Smooth muscle cell (in vitro differentiated cells): ENCODE results near the gene PHYHIPL. TPM values are rescaled to one million over a fixed set of nuclear protein-coding genes. Genes with fewer than 3 reads are reported as not detected.

ENCODE experiments used
- DNase-seq: peaks from one replicate; lab custom pipeline; 2025; ENCODE audit not compliant: unreplicated experiment; lab: John Stamatoyannopoulos, UW
- H2AFZ ChIP-seq: fragments of 200-600 bp; sonication (generic); 2 replicates; pipeline ENCODE4 v1.6.0; 2016; ENCODE audit warnings: antibody characterized with exemption, low read depth, mild to moderate bottlenecking
- H3F3A ChIP-seq: fragments of 200-600 bp; sonication (generic); 2 replicates; pipeline ENCODE4 v1.6.0; 2017; ENCODE audit warnings: antibody characterized with exemption, low read depth
- H3K27ac ChIP-seq: fragments of 200-600 bp; sonication (generic); 2 replicates; pipeline ENCODE4 v1.5.1; 2016; ENCODE audit warnings: low read depth, mild to moderate bottlenecking
- H3K27me3 ChIP-seq: fragments of 200-600 bp; sonication (generic); 2 replicates; pipeline ENCODE4 v1.6.1; 2016; ENCODE audit warnings: low read depth, mild to moderate bottlenecking
- H3K36me3 ChIP-seq: fragments of 200-600 bp; sonication (generic); 2 replicates; pipeline ENCODE4 v1.5.1; 2016; ENCODE audit warnings: low read depth
- H3K4me1 ChIP-seq: fragments of 200-600 bp; sonication (generic); 2 replicates; pipeline ENCODE4 v1.5.1; 2016; ENCODE audit warnings: low read depth
- H3K4me2 ChIP-seq: fragments of 200-600 bp; sonication (generic); 2 replicates; pipeline ENCODE4 v1.6.0; 2016; ENCODE audit warnings: mild to moderate bottlenecking
- H3K4me3 ChIP-seq: fragments of 200-600 bp; sonication (generic); 2 replicates; pipeline ENCODE4 v1.5.1; 2016; ENCODE audit warnings: mild to moderate bottlenecking
- H3K79me2 ChIP-seq: fragments of 200-600 bp; sonication (generic); 2 replicates; pipeline ENCODE4 v1.6.0; 2016; ENCODE audit warnings: low read depth, mild to moderate bottlenecking
- H3K9ac ChIP-seq: fragments of 200-600 bp; sonication (generic); 2 replicates; pipeline ENCODE4 v1.6.0; 2016; ENCODE audit warnings: low read depth
- H3K9me3 ChIP-seq: fragments of 200-600 bp; sonication (generic); replicated peaks from 2 replicates; pipeline ENCODE4 v1.5.1; 2016; ENCODE audit warnings: low read depth
- H4K20me1 ChIP-seq: fragments of 200-600 bp; sonication (generic); 2 replicates; pipeline ENCODE4 v1.6.0; 2016; ENCODE audit warnings: low read depth
- WGBS: methylation state at CpG from one replicate; pipeline ENCODE4 v1.1.7; 2016; ENCODE audit warnings: low lambda C conversion rate; 5-methylcytosine and 5-hydroxymethylcytosine counted together
- polyA plus RNA-seq: library from polyadenylated mRNA; unstranded; fragments of >200 nt; fragmentation: Nextera tagmentation; extraction: Ambion mirVana; gene quantifications from 2 replicates; pipeline ENCODE4 v1.2.1, GENCODE V29; 2016
- total RNA-seq: library from RNA; depleted of rRNA; stranded (reverse); fragments of >200 nt; gene quantifications from 2 replicates; pipeline ENCODE4 v1.2.3, GENCODE V29; 2014
- TF ChIP-seq, protein P1 (sequence below): fragments of 200-600 bp; sonication (generic); IDR thresholded peaks from 2 replicates; pipeline ENCODE4 v1.5.1; 2017; ENCODE audit warnings: borderline replicate concordance, mild to moderate bottlenecking, antibody characterized with exemption; ENCODE audit not compliant: insufficient read depth, poor library complexity, severe bottlenecking

PHYHIPL gene
- total and polyA plus RNA-seq, 2 experiments from 2014 or later = 0.31 to 0.63 TPM

DNA sequence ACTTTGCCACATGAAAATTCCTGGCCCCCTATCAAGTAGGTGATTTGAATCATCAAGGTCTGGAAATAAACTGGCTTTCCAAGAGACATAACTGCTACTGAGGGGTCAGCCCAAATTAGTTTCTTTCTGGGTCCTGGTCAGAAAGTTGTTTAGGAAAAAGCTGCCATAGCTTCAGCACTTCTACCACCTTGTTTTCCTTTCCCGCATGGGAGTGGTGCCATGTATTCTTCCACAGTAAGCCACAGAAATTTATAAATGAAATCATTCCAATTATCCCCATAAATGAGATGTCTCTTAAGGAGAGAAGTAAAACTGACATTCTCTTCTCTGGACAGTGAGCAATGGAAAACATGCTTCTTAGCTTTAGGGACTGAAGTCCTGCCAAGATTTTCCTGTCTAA is 80.8 kb downstream of the PHYHIPL start:
- Histone ChIP-seq H2AFZ (no peak overlapping the region), H4K20me1 (no peaks in the 10 kb centered on the region), H3F3A (no peaks in the 10 kb centered on the region), H3K4me2 (no peak overlapping the region), H3K27me3 (peaks cover 12% of the 10 kb centered on the region), H3K9ac (no peak overlapping the region), H3K4me1 (no peaks in the 10 kb centered on the region), H3K36me3 (no peaks in the 10 kb centered on the region), H3K4me3 (no peak overlapping the region), H3K9me3 (no peaks in the 10 kb centered on the region), H3K79me2 (no peaks in the 10 kb centered on the region), H3K27ac (no peak overlapping the region)
- 100% methylated on average over 1 of the region's 1 CpG for WGBS
- TF ChIP-seq, protein P1, sequence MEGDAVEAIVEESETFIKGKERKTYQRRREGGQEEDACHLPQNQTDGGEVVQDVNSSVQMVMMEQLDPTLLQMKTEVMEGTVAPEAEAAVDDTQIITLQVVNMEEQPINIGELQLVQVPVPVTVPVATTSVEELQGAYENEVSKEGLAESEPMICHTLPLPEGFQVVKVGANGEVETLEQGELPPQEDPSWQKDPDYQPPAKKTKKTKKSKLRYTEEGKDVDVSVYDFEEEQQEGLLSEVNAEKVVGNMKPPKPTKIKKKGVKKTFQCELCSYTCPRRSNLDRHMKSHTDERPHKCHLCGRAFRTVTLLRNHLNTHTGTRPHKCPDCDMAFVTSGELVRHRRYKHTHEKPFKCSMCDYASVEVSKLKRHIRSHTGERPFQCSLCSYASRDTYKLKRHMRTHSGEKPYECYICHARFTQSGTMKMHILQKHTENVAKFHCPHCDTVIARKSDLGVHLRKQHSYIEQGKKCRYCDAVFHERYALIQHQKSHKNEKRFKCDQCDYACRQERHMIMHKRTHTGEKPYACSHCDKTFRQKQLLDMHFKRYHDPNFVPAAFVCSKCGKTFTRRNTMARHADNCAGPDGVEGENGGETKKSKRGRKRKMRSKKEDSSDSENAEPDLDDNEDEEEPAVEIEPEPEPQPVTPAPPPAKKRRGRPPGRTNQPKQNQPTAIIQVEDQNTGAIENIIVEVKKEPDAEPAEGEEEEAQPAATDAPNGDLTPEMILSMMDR = no peak
- no peak for DNase-seq

GRCh38 chr10:59258890-59259289 is 82.4 kb downstream of the PHYHIPL start:
- no peak for DNase-seq
- TF ChIP-seq, protein P1 = no peak
- Histone ChIP-seq H3K79me2 (no peaks in the 10 kb centered on the region), H3K4me3 (no peak overlapping the region), H3K36me3 (no peaks in the 10 kb centered on the region), H3K27ac (no peak overlapping the region), H4K20me1 (no peaks in the 10 kb centered on the region), H3K4me1 (no peaks in the 10 kb centered on the region), H3K4me2 (no peak overlapping the region), H3K9me3 (no peaks in the 10 kb centered on the region), H3K27me3 (peaks cover 21% of the 10 kb centered on the region), H3K9ac (no peak overlapping the region), H2AFZ (no peak overlapping the region), H3F3A (no peaks in the 10 kb centered on the region)
- WGBS = 95% methylated on average over 1 of the region's 1 CpG

- 41% methylated on average over 5 of the region's 5 CpGs for WGBS
- H3K9ac ChIP-seq = no peak overlapping the region
- H3F3A ChIP-seq = no peaks in the 10 kb centered on the region
- no peak overlapping the region for H3K4me3 ChIP-seq
- no peaks in the 10 kb centered on the region for H3K36me3 ChIP-seq
- no peaks in the 10 kb centered on the region for H3K79me2 ChIP-seq
- H3K4me1 ChIP-seq = no peaks in the 10 kb centered on the region
- no peaks in the 10 kb centered on the region for H3K9me3 ChIP-seq
- H3K27me3 ChIP-seq = peaks cover 32% of the 10 kb centered on the region
- H3K4me2 ChIP-seq = no peak overlapping the region
- TF ChIP-seq, protein P1 = no peak
- no peak overlapping the region for H2AFZ ChIP-seq
- DNase-seq = no peak
- H4K20me1 ChIP-seq = no peaks in the 10 kb centered on the region
- no peak overlapping the region for H3K27ac ChIP-seq
These were observed 88.7 kb downstream of the PHYHIPL start for GRCh38 chr10:59265141-59265540.

DNA sequence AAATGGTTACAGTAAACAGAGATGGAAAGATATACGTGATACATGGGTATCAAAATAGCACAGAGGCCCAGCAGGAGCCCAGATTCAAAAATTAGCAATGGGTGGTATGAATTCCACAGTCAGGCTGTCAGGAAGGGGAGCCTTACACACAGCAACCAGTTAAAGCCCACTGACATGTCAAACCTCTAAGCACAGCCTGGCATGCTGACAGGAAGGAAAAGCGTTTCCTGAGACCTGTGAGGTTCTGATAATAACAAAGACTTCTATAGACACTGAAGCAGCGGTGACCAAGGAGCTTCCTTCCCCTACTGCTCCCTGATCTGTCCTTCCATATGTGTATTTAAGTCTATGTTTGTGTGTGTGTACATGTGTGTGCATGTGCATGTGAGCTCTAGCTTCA is 89.9 kb downstream of the PHYHIPL start:
- no peak for DNase-seq
- no peak overlapping the region for H3K9ac ChIP-seq
- WGBS = 53% methylated on average over 3 of the region's 3 CpGs
- no peaks in the 10 kb centered on the region for H4K20me1 ChIP-seq
- no peak overlapping the region for H3K4me2 ChIP-seq
- no peak overlapping the region for H3K4me3 ChIP-seq
- no peaks in the 10 kb centered on the region for H3K36me3 ChIP-seq
- no peaks in the 10 kb centered on the region for H3K79me2 ChIP-seq
- no peak overlapping the region for H2AFZ ChIP-seq
- H3K4me1 ChIP-seq = no peaks in the 10 kb centered on the region
- TF ChIP-seq, protein P1 = no peak
- H3K27ac ChIP-seq = no peak overlapping the region
- no peaks in the 10 kb centered on the region for H3F3A ChIP-seq
- H3K27me3 ChIP-seq = peaks cover 36% of the 10 kb centered on the region
- H3K9me3 ChIP-seq = no peaks in the 10 kb centered on the region
